Hematopoietic multipotent progenitor cell (in vitro differentiated cells): ENCODE results near the gene HS3ST2. TPM values are rescaled to one million over a fixed set of nuclear protein-coding genes. Genes with fewer than 3 reads are reported as not detected.

ENCODE experiments used
- DNase-seq, 3 donors: peaks; one replicate each; pipeline ENCODE4 v3.0.0-alpha.2; 2011 to 2015; ENCODE audit warnings: low read depth in 2 of 3, low spot score in 2 of 3
- total RNA-seq: library from RNA; depleted of rRNA; stranded (reverse); fragments of >200 nt; gene quantifications from one replicate; pipeline ENCODE4 v1.2.3, GENCODE V29; 2012

The HS3ST2 gene
- total RNA-seq, result not detected

- DNase-seq, result peak in 2 of 3 donors; percentile 19 to 25
Observed at GRCh38 chr16:22813948-22814710, at the start of gene HS3ST2. Gene HS3ST2 (plus strand): TSS chr16:22814162. CDS start chr16:22814611, 449 bp downstream.

GRCh38 chr16:22764662-22765327 lies 49.2 kb upstream of the HS3ST2 start:
- DNase-seq, result no peak

GRCh38 chr16:22765479-22765878 lies 48.5 kb upstream of the HS3ST2 start:
- no peak for DNase-seq

- no peak for DNase-seq
Observed at GRCh38 chr16:22770866-22771265, 43.1 kb upstream of the HS3ST2 start.

- DNase-seq, result no peak
Observed at GRCh38 chr16:22771551-22771950, 42.4 kb upstream of the HS3ST2 start.

GRCh38 chr16:22775220-22775922 lies 38.6 kb upstream of the HS3ST2 start:
- DNase-seq, result no peak

GRCh38 chr16:22781480-22781879 lies 32.5 kb upstream of the HS3ST2 start:
- DNase-seq, result no peak

- DNase-seq, result peak in 2 of 3 donors; percentile 32 to 73
Observed at GRCh38 chr16:22782314-22782713, 31.6 kb upstream of the HS3ST2 start.

- DNase-seq, result peak in 1 of 3 donors; percentile 12
Observed at GRCh38 chr16:22784690-22785214, 29.2 kb upstream of the HS3ST2 start.

- DNase-seq, result no peak
Observed at GRCh38 chr16:22785552-22785951, 28.4 kb upstream of the HS3ST2 start.

- no peak for DNase-seq
Observed at GRCh38 chr16:22786284-22786683, 27.7 kb upstream of the HS3ST2 start.

GRCh38 chr16:22786691-22787090 lies 27.3 kb upstream of the HS3ST2 start:
- DNase-seq, result no peak

- peak in 2 of 3 donors; percentile 29 to 58 for DNase-seq
Observed at GRCh38 chr16:22787466-22788192, 26.3 kb upstream of the HS3ST2 start.

GRCh38 chr16:22788193-22788530 lies 25.8 kb upstream of the HS3ST2 start:
- no peak for DNase-seq

- no peak for DNase-seq
Observed at GRCh38 chr16:22789281-22789945, 24.5 kb upstream of the HS3ST2 start.

GRCh38 chr16:22797551-22797950 lies 16.4 kb upstream of the HS3ST2 start:
- DNase-seq, result no peak

GRCh38 chr16:22799113-22799512 lies 14.8 kb upstream of the HS3ST2 start:
- no peak for DNase-seq

GRCh38 chr16:22804893-22805292 lies 9.1 kb upstream of the HS3ST2 start:
- no peak for DNase-seq

GRCh38 chr16:22805326-22805725 lies 8.6 kb upstream of the HS3ST2 start:
- no peak for DNase-seq

- no peak for DNase-seq
Observed at GRCh38 chr16:22806811-22807210, 7.2 kb upstream of the HS3ST2 start.
